Measurements from ENCODE around the gene TMEM119. TPM values are rescaled to one million over a fixed set of nuclear protein-coding genes. Genes with fewer than 3 reads are reported as not detected.

TMEM119 gene
- total and polyA plus RNA-seq, 9 of the 15 experiments (the other 6 are each of a cell fraction or from before 2014, with no cell fraction given): 0.18 TPM; not detected in 8

DNA sequence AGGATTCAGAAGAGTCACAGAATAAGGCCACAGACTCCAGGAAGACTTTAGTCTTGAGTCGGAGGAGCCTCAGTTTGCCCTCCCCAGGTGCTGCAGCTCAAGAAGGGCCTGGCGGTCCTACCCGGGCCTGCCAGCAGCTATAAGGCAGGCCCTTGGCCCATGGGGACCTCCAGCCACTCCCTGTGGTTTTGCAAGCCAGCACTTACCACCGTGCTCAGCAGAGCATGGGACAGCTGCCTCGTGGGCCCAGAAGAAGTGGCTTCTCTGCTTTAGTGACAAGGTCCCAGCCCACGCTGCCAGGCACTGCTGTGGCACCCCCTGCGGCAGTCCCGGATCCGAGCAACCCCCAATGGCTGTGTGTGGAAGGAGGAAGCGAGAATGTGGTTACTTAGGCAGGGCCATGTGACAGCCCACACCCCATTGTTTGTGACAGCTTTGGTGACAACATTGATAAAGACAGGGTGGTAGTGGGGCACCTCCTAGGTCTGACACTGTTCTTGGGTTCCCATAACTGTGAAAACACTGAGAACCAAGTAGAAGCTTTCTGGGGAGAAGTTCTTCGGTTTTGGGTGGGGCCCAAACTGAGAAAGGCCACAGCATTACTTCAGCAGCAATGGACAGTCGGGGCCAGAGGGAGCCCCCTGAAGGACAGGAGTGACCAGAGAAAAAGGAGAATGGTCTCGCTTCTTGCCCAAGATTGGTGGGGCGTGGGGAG is 35.8 kb upstream of the TMEM119 start, which contains the start of gene SELPLG (continued):
- TF ChIP-seq, protein P1, sequence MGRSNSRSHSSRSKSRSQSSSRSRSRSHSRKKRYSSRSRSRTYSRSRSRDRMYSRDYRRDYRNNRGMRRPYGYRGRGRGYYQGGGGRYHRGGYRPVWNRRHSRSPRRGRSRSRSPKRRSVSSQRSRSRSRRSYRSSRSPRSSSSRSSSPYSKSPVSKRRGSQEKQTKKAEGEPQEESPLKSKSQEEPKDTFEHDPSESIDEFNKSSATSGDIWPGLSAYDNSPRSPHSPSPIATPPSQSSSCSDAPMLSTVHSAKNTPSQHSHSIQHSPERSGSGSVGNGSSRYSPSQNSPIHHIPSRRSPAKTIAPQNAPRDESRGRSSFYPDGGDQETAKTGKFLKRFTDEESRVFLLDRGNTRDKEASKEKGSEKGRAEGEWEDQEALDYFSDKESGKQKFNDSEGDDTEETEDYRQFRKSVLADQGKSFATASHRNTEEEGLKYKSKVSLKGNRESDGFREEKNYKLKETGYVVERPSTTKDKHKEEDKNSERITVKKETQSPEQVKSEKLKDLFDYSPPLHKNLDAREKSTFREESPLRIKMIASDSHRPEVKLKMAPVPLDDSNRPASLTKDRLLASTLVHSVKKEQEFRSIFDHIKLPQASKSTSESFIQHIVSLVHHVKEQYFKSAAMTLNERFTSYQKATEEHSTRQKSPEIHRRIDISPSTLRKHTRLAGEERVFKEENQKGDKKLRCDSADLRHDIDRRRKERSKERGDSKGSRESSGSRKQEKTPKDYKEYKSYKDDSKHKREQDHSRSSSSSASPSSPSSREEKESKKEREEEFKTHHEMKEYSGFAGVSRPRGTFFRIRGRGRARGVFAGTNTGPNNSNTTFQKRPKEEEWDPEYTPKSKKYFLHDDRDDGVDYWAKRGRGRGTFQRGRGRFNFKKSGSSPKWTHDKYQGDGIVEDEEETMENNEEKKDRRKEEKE (IDR thresholded peaks at IDR 0.05; ENCODE audit: borderline replicate concordance in 1 of 2, control insufficient read depth in 1 of 2, low read depth in 2 of 2, low read length in 1 of 2): no peak
- TF ChIP-seq RBM22 (IDR thresholded peaks at IDR 0.05; ENCODE audit: low read depth, low read length, poor library complexity, severe bottlenecking): no peak
- no peak for TF ChIP-seq FUS (optimal IDR thresholded peaks at IDR 0.05; ENCODE audit: low read depth, low read length)
- TF ChIP-seq ZNF324 (CRISPR knock-in tag; IDR thresholded peaks at IDR 0.05): no peak; the same call in 1 of the 2 replicates
- no peak for TF ChIP-seq XRCC5 (IDR thresholded peaks at IDR 0.05; ENCODE audit: low read depth, low read length)
- TF ChIP-seq NCOA2 (IDR thresholded peaks at IDR 0.05; ENCODE audit: partially characterized antibody in 2 of 2): no peak
- TF ChIP-seq E2F3 (CRISPR knock-in tag; IDR thresholded peaks at IDR 0.05): 0 out of 2 replicates have a peak, but pooled peaks have one; percentile 48
- TF ChIP-seq SRSF1 (IDR thresholded peaks at IDR 0.05; ENCODE audit: low read depth, low read length): no peak
- TF ChIP-seq BACH1 (tag; IDR thresholded peaks at IDR 0.05): no peak
- TF ChIP-seq ILK (tag; IDR thresholded peaks at IDR 0.05; ENCODE audit: borderline replicate concordance, low read depth): no peak
- TF ChIP-seq ZNF133 (CRISPR knock-in tag; IDR thresholded peaks at IDR 0.05): no peak
- TF ChIP-seq, protein P2, sequence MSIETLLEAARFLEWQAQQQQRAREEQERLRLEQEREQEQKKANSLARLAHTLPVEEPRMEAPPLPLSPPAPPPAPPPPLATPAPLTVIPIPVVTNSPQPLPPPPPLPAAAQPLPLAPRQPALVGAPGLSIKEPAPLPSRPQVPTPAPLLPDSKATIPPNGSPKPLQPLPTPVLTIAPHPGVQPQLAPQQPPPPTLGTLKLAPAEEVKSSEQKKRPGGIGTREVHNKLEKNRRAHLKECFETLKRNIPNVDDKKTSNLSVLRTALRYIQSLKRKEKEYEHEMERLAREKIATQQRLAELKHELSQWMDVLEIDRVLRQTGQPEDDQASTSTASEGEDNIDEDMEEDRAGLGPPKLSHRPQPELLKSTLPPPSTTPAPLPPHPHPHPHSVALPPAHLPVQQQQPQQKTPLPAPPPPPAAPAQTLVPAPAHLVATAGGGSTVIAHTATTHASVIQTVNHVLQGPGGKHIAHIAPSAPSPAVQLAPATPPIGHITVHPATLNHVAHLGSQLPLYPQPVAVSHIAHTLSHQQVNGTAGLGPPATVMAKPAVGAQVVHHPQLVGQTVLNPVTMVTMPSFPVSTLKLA (conservative IDR thresholded peaks at IDR 0.05): peak; percentile 46 to 50; a peak in 2 of 4 replicates
- TF ChIP-seq ZEB2 (IDR thresholded peaks at IDR 0.05): no peak
- TF ChIP-seq JUND (IDR thresholded peaks at IDR 0.05; ENCODE audit: borderline replicate concordance, low read depth, low read length): no peak
- TF ChIP-seq JUND (tag; IDR thresholded peaks at IDR 0.05; ENCODE audit: borderline replicate concordance, low read depth, low read length): peak; percentile 10; the same call in 1 of the 3 replicates
- TF ChIP-seq U2AF1 (optimal IDR thresholded peaks at IDR 0.05; ENCODE audit: low read depth, low read length): no peak
- TF ChIP-seq, protein P3, sequence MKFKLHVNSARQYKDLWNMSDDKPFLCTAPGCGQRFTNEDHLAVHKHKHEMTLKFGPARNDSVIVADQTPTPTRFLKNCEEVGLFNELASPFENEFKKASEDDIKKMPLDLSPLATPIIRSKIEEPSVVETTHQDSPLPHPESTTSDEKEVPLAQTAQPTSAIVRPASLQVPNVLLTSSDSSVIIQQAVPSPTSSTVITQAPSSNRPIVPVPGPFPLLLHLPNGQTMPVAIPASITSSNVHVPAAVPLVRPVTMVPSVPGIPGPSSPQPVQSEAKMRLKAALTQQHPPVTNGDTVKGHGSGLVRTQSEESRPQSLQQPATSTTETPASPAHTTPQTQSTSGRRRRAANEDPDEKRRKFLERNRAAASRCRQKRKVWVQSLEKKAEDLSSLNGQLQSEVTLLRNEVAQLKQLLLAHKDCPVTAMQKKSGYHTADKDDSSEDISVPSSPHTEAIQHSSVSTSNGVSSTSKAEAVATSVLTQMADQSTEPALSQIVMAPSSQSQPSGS (CRISPR knock-in tag; IDR thresholded peaks at IDR 0.05): no peak
- TF ChIP-seq ZNF121 (CRISPR knock-in tag; conservative IDR thresholded peaks at IDR 0.05): no peak
- no peak; the same call in 1 of the 2 replicates for TF ChIP-seq ZNF239 (CRISPR knock-in tag; IDR thresholded peaks at IDR 0.05)
- TF ChIP-seq, protein P4, sequence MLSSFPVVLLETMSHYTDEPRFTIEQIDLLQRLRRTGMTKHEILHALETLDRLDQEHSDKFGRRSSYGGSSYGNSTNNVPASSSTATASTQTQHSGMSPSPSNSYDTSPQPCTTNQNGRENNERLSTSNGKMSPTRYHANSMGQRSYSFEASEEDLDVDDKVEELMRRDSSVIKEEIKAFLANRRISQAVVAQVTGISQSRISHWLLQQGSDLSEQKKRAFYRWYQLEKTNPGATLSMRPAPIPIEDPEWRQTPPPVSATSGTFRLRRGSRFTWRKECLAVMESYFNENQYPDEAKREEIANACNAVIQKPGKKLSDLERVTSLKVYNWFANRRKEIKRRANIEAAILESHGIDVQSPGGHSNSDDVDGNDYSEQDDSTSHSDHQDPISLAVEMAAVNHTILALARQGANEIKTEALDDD (IDR thresholded peaks at IDR 0.05): no peak
- no peak for TF ChIP-seq HDAC2 (IDR thresholded peaks at IDR 0.05)
